ENCODE results near the gene MBD3L2.

GRCh38 chr19:7099597-7099921 is 50.4 kb downstream of the MBD3L2 start:
- TF ChIP-seq, protein P1, sequence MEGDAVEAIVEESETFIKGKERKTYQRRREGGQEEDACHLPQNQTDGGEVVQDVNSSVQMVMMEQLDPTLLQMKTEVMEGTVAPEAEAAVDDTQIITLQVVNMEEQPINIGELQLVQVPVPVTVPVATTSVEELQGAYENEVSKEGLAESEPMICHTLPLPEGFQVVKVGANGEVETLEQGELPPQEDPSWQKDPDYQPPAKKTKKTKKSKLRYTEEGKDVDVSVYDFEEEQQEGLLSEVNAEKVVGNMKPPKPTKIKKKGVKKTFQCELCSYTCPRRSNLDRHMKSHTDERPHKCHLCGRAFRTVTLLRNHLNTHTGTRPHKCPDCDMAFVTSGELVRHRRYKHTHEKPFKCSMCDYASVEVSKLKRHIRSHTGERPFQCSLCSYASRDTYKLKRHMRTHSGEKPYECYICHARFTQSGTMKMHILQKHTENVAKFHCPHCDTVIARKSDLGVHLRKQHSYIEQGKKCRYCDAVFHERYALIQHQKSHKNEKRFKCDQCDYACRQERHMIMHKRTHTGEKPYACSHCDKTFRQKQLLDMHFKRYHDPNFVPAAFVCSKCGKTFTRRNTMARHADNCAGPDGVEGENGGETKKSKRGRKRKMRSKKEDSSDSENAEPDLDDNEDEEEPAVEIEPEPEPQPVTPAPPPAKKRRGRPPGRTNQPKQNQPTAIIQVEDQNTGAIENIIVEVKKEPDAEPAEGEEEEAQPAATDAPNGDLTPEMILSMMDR (IDR thresholded peaks at IDR 0.05), result no peak
- TF ChIP-seq, protein P2, sequence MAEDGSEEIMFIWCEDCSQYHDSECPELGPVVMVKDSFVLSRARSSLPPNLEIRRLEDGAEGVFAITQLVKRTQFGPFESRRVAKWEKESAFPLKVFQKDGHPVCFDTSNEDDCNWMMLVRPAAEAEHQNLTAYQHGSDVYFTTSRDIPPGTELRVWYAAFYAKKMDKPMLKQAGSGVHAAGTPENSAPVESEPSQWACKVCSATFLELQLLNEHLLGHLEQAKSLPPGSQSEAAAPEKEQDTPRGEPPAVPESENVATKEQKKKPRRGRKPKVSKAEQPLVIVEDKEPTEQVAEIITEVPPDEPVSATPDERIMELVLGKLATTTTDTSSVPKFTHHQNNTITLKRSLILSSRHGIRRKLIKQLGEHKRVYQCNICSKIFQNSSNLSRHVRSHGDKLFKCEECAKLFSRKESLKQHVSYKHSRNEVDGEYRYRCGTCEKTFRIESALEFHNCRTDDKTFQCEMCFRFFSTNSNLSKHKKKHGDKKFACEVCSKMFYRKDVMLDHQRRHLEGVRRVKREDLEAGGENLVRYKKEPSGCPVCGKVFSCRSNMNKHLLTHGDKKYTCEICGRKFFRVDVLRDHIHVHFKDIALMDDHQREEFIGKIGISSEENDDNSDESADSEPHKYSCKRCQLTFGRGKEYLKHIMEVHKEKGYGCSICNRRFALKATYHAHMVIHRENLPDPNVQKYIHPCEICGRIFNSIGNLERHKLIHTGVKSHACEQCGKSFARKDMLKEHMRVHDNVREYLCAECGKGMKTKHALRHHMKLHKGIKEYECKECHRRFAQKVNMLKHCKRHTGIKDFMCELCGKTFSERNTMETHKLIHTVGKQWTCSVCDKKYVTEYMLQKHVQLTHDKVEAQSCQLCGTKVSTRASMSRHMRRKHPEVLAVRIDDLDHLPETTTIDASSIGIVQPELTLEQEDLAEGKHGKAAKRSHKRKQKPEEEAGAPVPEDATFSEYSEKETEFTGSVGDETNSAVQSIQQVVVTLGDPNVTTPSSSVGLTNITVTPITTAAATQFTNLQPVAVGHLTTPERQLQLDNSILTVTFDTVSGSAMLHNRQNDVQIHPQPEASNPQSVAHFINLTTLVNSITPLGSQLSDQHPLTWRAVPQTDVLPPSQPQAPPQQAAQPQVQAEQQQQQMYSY (CRISPR knock-in tag; IDR thresholded peaks at IDR 0.05), result no peak
